ENCODE data around the gene ZNRF1.
"Not testable (repeated sequence)": the region's sequence is repeated elsewhere in the genome, so short reads cannot be mapped to it uniquely, and the experiment has no call there.

The ZNRF1 gene

DNA sequence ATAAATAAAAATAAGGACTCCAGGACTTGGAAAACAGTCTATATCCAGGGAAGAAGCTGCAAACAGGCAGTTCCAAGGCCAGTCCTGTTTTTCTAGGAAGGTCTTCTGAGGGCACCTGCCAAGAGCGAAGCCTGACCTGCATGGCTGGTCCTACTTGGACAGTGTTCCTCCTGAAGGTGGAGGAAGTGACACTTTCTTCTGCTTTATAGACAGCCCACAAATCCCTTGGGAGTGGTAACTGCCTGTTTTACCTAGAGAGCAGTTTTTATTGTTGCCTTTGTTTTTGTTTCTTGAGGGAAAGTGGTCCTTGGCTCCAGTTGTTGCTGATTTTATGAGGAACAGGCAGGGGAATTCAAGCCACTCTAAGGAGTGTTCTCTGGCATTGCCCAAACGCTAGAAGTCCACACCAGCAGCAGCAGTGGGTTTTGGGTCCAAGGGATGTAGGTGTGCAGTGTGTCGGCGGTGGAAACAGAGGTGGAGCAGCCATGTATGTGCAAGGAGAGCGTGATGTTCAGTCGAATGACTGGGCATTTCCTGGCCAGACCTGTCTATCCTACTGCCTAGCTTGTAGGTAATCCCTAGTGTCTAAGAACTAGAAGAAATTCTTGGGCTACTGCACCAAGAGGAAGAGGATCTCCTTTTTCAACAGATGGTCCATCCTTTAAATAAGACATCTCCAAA is 82.5 kb downstream of the ZNRF1 start:
- DNase-seq: peak; percentile 9

DNA sequence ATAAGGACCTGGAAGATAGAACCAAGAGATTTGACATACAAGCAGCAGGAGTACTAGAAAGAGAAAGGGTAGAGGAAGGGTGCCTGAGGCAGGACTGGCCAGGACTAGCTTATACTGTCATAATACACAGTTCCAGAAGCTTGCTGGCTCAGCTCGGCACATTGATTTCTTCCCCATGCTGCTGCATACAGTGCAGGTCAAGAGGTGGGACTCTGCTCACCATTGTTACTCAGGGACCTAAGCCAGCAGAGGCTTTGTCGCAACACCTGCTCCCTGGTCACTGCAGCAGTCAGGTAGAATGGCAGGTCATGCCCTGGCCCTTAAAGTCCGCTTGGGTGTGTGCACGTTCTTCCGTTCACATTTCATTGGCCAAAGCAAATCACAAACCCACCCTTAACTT is 85.0 kb downstream of the ZNRF1 start:
- no peak for DNase-seq

GRCh38 chr16:75085556-75085955 is 86.7 kb downstream of the ZNRF1 start:
- DNase-seq: no peak

DNA sequence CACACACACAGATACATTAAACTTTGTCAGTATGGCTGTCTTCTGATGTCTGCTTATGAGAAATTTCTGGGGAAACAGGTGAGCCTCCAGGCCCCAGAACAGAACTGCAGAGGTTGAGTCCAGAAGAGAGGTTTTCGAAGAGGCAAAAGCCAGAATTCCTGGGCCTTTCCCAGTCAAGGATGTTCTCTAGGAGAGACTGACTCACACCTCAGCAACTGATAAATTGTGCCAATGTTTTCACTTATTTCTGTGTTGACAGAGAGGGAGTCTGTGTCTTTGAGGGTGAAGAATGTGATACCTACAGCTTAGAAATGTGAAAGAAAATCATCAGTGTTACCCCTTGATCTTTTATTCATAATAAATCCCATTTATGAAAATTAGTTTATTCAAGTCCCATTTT is 87.5 kb downstream of the ZNRF1 start:
- DNase-seq: no peak

DNA sequence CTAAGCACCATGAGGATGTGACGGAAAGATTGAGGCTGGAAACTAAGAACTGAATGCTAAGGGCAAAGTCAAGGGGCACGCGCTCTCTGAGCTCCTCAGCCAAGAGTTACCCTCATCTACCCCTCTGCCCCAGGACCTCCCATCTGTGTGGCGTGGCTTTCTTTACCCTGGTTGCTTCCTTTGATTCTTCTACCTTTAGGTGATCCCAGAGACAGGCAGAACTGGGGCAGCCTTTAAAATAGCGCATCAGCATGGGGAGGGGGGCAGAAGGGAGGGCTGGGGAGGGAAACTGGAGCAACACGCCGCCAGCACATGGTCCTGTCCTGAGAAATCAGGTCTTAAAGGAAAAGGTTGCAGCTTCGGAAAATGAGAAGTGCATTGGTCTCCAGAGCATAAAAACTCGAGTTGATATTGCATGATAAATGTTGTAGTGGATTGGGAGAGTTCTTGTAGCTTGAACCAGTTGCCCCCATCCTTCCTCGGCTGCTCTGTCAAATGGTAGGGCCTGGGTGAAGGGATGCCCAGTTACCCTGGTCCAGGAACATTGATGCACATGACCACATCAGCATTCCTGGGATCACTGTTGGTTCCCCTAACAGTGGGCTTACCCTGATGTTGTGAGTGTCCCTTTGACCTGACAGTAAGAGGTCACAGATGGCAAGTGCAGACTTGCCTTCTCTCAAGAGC is 88.0 kb downstream of the ZNRF1 start:
- DNase-seq: peak; percentile 54

DNA sequence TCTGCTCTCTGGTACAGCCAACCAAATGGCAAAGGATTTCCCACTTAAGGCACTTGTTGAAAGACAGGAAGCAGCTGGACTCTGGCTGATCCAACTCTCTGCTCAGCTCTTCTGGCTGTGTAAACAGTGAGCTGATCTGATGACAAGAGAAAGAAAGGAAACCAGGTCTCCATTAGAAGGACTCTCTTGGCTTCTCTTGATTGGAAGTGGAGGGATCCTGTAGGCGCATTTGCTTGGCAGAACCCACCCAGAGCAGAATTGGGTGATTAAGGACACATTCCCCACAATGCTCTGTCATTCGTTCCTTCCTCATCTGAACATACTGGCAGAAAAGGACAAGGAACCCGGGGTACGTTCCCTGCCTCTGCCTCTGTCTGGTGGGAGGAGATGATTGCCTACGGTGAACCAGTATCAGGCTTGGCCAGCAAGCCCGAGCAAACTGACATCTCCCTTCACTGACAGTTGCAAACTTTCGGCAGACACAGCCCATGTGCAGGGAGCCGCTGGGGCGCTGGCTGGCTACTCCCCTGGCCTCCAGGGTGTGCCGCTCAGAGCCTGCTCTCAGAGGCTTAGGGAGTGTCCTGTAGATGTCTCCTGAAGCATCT is 88.7 kb downstream of the ZNRF1 start:
- DNase-seq: peak; percentile 75

- DNase-seq: peak; percentile 2
These were observed 89.4 kb downstream of the ZNRF1 start for GRCh38 chr16:75088216-75088615.

- DNase-seq: no peak
These were observed 90.1 kb downstream of the ZNRF1 start for GRCh38 chr16:75088934-75089333.

- DNase-seq: no peak
These were observed 90.8 kb downstream of the ZNRF1 start for GRCh38 chr16:75089486-75090202.

- DNase-seq: not testable (repeated sequence)
These were observed 92.1 kb downstream of the ZNRF1 start for GRCh38 chr16:75090899-75091298.

DNA sequence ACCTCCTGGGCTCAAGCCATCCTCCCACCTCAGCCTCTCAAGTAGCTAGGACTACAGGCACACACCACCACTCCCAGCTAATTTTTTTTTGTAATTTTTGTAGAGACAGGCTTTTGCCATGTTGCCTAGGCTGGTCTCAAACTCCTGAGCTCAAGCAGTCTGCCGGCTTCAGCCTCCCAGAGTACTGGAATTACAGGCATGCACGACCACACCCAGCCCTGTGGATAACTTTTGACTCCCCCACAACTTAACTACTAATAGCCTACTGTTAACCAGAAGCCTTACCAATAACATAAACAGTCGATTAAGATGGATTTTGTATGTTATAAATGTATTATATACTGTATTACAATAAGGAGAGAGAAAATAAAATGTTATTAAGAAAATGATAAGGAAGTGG is 92.8 kb downstream of the ZNRF1 start:
- not testable (repeated sequence) for DNase-seq

GRCh38 chr16:75092777-75093176 is 94.0 kb downstream of the ZNRF1 start:
- DNase-seq: no peak

- no peak for DNase-seq
These were observed 95.0 kb downstream of the ZNRF1 start for GRCh38 chr16:75093598-75094540.

GRCh38 chr16:75095204-75095621 is 96.4 kb downstream of the ZNRF1 start:
- no peak for DNase-seq

DNA sequence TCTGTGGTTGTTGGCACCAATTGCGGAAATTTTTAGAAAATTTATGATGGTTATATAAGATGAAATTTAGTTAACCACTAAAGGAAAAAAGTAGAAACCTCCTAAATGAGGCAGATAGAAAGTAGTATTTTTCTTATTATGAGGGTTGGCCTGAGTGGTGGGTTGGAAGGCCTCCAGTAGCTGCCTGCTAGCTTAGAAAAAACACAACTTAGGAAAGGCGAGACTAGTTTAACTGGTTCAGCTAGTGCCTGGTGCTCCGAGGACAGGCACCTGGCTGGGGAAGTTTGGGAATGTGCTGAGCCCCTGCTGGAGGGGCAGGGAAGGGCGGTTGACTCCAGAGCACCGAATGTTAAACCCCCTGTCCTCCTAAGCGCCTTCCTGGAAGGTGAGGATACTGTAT is 97.8 kb downstream of the ZNRF1 start:
- DNase-seq: peak; percentile 70

DNA sequence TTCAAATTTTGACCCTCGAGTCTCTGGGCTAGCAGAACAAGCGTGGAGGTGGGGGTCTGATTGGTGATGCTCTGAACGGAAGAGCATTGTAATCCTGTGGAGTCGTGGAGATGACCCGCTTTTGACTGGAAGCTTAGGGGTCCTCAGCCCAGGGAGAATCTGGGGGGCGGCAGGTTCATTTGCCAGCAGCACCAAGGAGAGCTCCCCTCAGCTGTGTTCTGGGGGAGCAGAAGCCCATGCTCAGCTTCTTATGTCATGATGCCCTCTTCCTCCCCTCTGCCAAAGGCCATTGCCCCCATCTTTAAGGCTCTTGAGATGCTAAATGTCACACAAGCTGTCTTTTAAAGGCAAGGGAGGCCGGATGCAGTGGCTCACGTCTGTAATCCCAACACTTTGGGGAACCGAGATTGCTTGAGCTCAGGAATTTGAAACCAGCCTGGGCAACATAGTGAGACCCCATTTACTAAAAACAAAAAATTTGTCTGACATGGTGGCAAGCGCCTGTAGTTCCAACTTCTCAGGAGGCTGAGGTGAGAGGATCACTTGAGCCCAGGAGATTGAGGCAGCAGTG is 98.5 kb downstream of the ZNRF1 start:
- no peak for DNase-seq

GRCh38 chr16:75097941-75098901 is 99.4 kb downstream of the ZNRF1 start:
- DNase-seq: peak; percentile 49

DNA sequence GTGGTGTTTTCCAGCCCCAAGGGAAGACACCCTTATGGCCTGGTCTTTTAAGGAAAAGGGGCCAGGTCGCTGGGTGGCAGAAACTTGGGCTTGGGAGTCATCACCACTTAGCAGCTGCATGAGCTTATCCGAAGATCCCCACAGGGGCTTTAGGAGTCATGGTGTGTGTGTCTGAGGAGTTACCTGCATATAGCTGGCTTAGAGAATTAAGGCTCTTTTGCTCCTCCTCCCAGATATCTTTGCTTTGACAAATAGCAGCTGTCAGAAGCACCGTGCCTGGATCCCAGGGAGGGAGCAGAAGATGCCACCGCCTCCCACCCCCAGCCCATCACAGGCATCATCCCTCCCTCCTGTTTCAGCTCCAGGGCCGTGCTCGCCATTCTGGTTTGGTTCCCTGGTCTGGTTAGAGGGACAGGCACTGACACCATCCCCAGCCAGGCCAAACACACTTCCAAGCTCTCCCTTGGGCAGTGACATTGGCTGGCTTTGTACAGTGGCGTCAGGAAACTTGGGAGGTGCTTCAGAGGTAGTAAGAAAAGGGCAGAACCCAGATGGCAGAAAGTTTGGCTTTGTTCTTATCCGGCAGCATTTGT is 100.3 kb downstream of the ZNRF1 start:
- DNase-seq: no peak

DNA sequence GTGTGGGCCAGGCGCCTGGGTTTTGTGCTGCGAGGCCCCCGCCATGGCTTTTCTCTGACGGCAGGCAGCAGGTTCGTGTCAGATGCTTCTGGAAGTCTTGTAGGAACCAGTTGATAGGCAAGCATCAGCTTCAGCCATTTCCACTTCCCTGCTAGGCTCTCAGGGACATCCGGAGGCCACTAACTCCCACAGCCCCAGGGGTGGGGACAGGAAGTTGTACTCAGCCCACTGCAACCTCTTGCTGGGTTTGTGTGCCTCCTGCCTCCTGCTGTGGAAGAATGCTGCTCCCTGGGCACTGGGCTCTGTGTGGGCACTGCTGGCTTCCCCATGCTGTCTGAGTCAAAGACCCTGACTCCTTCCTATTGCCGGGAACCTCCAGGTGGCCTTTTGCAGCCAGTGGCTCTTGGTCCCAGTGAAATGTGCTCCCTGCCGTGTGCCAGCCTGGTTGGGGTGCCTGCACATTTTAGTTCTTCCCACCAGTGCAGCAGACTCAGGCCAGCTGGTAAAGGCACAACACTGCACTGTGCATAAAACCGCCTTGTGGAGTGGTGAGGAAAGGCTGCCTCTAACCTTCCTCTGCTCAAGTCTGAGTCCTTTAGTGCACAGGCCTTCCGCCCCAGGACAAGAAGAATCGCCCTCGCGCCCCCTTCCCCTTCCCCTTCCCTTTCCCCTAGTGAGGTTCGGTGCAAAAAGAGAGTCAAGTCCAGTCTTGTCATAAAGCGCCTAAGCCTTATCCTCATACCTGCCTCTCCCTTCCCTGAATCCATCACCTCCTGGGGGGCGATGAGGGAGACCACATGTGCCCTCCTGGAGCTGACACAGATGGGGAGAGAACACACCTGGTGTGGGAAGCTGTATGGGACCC is 101.1 kb downstream of the ZNRF1 start:
- DNase-seq: no peak
